GM12801 (cell line): ENCODE measurements around the gene USP17L22.
"Not testable (repeated sequence)": the region's sequence is repeated elsewhere in the genome, so short reads cannot be mapped to it uniquely, and the experiment has no call there.

Experiments
- TF ChIP-seq, protein P1 (sequence below): IDR thresholded peaks from one replicate; pipeline ENCODE4 v1.5.1; 2011; ENCODE audit warnings: control low read depth; ENCODE audit not compliant: insufficient read length; ENCODE audit errors: extremely low read depth

The USP17L22 gene

GRCh38 chr4:9253078-9253477 is 14.3 kb upstream of the USP17L22 start, which contains the start of gene USP17L19:
Gene USP17L19 (plus strand): TSS chr4:9253378. CDS start chr4:9253378, 0 bp downstream.
- TF ChIP-seq, protein P1, sequence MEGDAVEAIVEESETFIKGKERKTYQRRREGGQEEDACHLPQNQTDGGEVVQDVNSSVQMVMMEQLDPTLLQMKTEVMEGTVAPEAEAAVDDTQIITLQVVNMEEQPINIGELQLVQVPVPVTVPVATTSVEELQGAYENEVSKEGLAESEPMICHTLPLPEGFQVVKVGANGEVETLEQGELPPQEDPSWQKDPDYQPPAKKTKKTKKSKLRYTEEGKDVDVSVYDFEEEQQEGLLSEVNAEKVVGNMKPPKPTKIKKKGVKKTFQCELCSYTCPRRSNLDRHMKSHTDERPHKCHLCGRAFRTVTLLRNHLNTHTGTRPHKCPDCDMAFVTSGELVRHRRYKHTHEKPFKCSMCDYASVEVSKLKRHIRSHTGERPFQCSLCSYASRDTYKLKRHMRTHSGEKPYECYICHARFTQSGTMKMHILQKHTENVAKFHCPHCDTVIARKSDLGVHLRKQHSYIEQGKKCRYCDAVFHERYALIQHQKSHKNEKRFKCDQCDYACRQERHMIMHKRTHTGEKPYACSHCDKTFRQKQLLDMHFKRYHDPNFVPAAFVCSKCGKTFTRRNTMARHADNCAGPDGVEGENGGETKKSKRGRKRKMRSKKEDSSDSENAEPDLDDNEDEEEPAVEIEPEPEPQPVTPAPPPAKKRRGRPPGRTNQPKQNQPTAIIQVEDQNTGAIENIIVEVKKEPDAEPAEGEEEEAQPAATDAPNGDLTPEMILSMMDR = not testable (repeated sequence)

DNA sequence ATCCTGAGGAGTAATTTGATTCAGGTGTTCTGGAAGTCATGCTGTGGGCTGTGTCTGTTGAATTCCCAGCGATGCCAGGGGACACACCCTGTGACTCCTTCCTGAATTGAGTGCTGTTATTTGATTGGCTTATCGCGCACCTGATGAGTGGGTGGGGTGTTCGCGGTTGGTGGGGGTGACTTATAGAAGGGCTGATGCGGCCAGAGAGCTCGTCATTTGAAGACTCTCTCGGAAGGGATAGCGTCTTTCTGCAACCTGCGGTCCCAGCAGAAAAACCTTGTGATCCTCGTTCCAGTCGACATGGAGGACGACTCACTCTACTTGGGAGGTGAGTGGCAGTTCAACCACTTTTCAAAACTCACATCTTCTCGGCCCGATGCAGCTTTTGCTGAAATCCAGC is 9.6 kb upstream of the USP17L22 start, which contains the start of gene USP17L20:
Gene USP17L20 (plus strand): TSS at position 301 of the 400 bp plus-strand sequence. CDS start 0 bp downstream, at position 301.
- TF ChIP-seq, protein P1 = not testable (repeated sequence)

DNA sequence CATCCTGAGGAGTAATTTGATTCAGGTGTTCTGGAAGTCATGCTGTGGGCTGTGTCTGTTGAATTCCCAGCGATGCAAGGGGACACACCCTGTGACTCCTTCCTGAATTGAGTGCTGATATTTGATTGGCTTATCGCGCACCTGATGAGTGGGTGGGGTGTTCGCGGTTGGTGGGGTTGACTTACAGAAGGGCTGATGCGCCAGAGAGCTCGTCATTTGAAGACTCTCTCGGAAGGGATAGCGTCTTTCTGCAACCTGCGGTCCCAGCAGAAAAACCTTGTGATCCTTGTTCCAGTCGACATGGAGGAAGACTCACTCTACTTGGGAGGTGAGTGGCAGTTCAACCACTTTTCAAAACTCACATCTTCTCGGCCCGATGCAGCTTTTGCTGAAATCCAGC is 4.8 kb upstream of the USP17L22 start, which contains the start of gene USP17L21:
Gene USP17L21 (plus strand): TSS at position 301 of the 400 bp plus-strand sequence. CDS start 0 bp downstream, at position 301.
- TF ChIP-seq, protein P1 = not testable (repeated sequence)
